GM13977 (cell line): ENCODE measurements around the gene EXD3.
A peak's percentile ranks its signal among the peaks of the same experiment; 100 is the strongest.

Experiments
- DNase-seq: peaks from one replicate; pipeline ENCODE4 v3.0.0; 2012; ENCODE audit warnings: low spot score
- in situ Hi-C: fragments of 300-500 bp; cut with MboI; formaldehyde crosslinking; loops from one replicate; pipeline ENCODE4 v1.12.0; 2022; ENCODE audit warnings: low sequenced_read_pairs, low pct_unique_long_range_greater_than_20kb, mixed read lengths, inconsistent platforms; ENCODE audit not compliant: unreplicated experiment
- TF ChIP-seq, protein P1 (sequence below): IDR thresholded peaks from 2 replicates; pipeline ENCODE4 v1.5.1; 2012; ENCODE audit warnings: mild to moderate bottlenecking, control low read depth; ENCODE audit not compliant: insufficient read depth; ENCODE audit errors: extremely low read depth, missing control alignments

The EXD3 gene

GRCh38 chr9:137304383-137305059, 118.4 kb downstream of the EXD3 start:
- DNase-seq = no peak
- in situ Hi-C loops = no loop called here
- TF ChIP-seq, protein P1, sequence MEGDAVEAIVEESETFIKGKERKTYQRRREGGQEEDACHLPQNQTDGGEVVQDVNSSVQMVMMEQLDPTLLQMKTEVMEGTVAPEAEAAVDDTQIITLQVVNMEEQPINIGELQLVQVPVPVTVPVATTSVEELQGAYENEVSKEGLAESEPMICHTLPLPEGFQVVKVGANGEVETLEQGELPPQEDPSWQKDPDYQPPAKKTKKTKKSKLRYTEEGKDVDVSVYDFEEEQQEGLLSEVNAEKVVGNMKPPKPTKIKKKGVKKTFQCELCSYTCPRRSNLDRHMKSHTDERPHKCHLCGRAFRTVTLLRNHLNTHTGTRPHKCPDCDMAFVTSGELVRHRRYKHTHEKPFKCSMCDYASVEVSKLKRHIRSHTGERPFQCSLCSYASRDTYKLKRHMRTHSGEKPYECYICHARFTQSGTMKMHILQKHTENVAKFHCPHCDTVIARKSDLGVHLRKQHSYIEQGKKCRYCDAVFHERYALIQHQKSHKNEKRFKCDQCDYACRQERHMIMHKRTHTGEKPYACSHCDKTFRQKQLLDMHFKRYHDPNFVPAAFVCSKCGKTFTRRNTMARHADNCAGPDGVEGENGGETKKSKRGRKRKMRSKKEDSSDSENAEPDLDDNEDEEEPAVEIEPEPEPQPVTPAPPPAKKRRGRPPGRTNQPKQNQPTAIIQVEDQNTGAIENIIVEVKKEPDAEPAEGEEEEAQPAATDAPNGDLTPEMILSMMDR = no peak

- no peak for DNase-seq
- in situ Hi-C loops = no loop called here
- TF ChIP-seq, protein P1 = no peak
Measured at GRCh38 chr9:137303893-137304382, 119.0 kb downstream of the EXD3 start.

GRCh38 chr9:137303151-137303892, 119.6 kb downstream of the EXD3 start:
- no peak for DNase-seq
- TF ChIP-seq, protein P1 = no peak
- in situ Hi-C loops = no loop called here

DNA sequence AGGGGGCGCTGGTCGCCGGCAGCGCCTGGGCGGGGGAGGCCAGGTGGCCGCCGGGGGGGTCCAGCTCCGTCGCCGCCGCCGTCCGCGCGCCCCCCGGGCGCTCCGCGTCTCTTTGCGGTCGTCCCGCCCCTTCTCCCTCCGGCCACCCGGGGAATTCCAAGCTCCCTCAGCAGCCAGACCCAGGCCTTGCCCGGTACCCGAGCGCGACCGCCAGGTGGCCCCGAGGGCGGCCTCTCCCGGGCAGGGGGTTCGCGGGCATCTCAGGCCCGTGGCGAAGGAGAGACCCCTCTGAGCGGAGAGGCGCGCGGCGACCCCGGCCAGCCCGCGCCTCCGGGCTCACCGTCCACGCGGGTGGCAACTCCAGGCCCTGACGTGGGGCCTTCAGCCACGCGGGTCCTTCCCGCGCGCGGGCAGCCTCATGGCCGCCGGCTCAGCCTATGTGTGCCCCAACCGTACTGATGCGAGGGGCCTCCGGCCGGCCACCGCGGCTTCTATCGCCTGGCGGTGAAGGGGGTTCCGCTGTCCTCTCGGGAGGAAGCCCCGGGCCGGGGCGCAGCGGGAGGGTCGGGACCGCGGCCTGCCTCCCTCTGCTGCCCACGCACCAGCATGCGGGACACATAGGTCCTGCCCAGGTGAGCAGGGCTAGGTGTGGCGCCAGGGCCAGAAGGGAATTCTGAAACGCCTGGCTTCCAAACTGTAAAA, 120.4 kb downstream of the EXD3 start:
- TF ChIP-seq, protein P1 = peak; percentile 50
- in situ Hi-C loops = no loop called here
- DNase-seq = no peak

- in situ Hi-C loops = no loop called here
- TF ChIP-seq, protein P1 = peak; percentile 23
- peak; percentile 98 for DNase-seq
Measured at GRCh38 chr9:137302118-137302448, 120.9 kb downstream of the EXD3 start, which contains the start of gene NRARP. NRARP (minus strand) TSS chr9:137302271; CDS start chr9:137301928, 343 bp downstream.

- in situ Hi-C loops = no loop called here
- DNase-seq = no peak
- TF ChIP-seq, protein P1 = peak; percentile 61
Measured at GRCh38 chr9:137301081-137301947, 121.6 kb downstream of the EXD3 start.
